OCI-LY3 (cell line): ENCODE results near the gene OPCML.

Experiments used
- CTCF ChIP-seq: fragments of 200-600, 300-600 bp; sonication (generic); IDR thresholded peaks from 2 replicates; pipeline ENCODE4 v1.5.1; 2014; ENCODE audit warnings: antibody characterized with exemption, low read length, low read depth
- EZH2phosphoT487 ChIP-seq: fragments of 200-600 bp; shearing (Covaris generic); IDR thresholded peaks from 2 replicates; pipeline ENCODE4 v1.6.1; 2018; ENCODE audit warnings: antibody characterized with exemption, mixed run types, low read depth

- TF ChIP-seq CTCF (no peak), EZH2phosphoT487 (no peak)
Observed at GRCh38 chr11:132886335-132886734, 646.0 kb downstream of the OPCML start.
